GM12878 (cell line): ENCODE measurements around the gene CDKL4. TPM values are rescaled to one million over a fixed set of nuclear protein-coding genes. Genes with fewer than 3 reads are reported as not detected.

Experiments
- ATAC-seq: fragments of 200-7000 bp; cut with Tn5 transposase; 3 replicates; pipeline ENCODE4 v1.9.1; 2020; ENCODE audit warnings: mild to moderate bottlenecking, moderate library complexity
- BruUV-seq: library from RNA; stranded (reverse); fragments of 400-500 nt; replicated peaks from 2 replicates; lab custom pipeline; 2021; lab: Mats Ljungman, UMichigan
- CTCF ChIA-PET: fragments of 300-600 bp; sonication (Branson Sonifier 250); formaldehyde crosslinking; extraction: SDS; loops from one replicate; lab custom pipeline; 2021; ENCODE audit warnings: inconsistent platforms; lab: Yijun Ruan, JAX
- POLR2A ChIA-PET: fragments of 350-600 bp; formaldehyde crosslinking; extraction: SDS; loops from one replicate; lab custom pipeline; 2021; ENCODE audit warnings: inconsistent platforms; lab: Charles Lee
- RAD21 ChIA-PET: fragments of 300-600 bp; sonication (Branson Sonifier 250); formaldehyde crosslinking; loops from one replicate; lab custom pipeline; 2023; ENCODE audit warnings: antibody characterized with exemption; ENCODE audit not compliant: unreplicated experiment; lab: Charles Lee
- SMC1A ChIA-PET: fragments of 300-600 bp; sonication (Branson Sonifier 250); formaldehyde crosslinking; loops from one replicate; lab custom pipeline; 2023; ENCODE audit not compliant: unreplicated experiment, uncharacterized antibody; lab: Charles Lee
- DNase-seq: peaks from one replicate; pipeline ENCODE4 v3.0.0-alpha.2; 2011; ENCODE audit warnings: low read depth, low spot score
- FAIRE-seq: peaks from 3 replicates; lab custom pipeline; 2011; peaks lifted over from hg19 to GRCh38; lab: Jason Lieb, UNC
- H2AFZ ChIP-seq: 2 replicates; pipeline ENCODE4 v1.6.0; 2011; ENCODE audit warnings: low read depth, low read length, control low read depth; ENCODE audit not compliant: control insufficient read depth
- H3K27ac ChIP-seq: 2 replicates; pipeline ENCODE4 v1.5.1; 2011; ENCODE audit warnings: control low read depth; ENCODE audit not compliant: control insufficient read depth, insufficient read depth
- H3K27me3 ChIP-seq, 2 experiments: replicated peaks in 1 of 2; 2 replicates each; pipeline versions ENCODE4 v1.6.0 to v1.6.1; 2011; ENCODE audit warnings: low read length in 1 of 2; ENCODE audit not compliant: control insufficient read depth in 2 of 2, insufficient read depth in 2 of 2
- H3K36me3 ChIP-seq, 2 experiments: 2 replicates each; pipeline ENCODE4 v1.5.1; 2011; ENCODE audit warnings: low read length in 1 of 2; ENCODE audit not compliant: control insufficient read depth in 2 of 2, insufficient read depth in 2 of 2
- H3K4me1 ChIP-seq: 2 replicates; pipeline ENCODE4 v1.6.1; 2011; ENCODE audit warnings: mild to moderate bottlenecking, low read length, moderate library complexity, mixed read lengths; ENCODE audit not compliant: control insufficient read depth, insufficient read depth
- H3K4me2 ChIP-seq: 2 replicates; pipeline ENCODE4 v1.6.0; 2011; ENCODE audit warnings: control low read depth; ENCODE audit not compliant: control insufficient read depth, insufficient read depth
- H3K4me3 ChIP-seq: fragments of 200-600 bp; sonication (generic); 2 replicates; pipeline ENCODE4 v1.5.1; 2016
- H3K79me2 ChIP-seq: 2 replicates; pipeline ENCODE4 v1.6.0; 2011; ENCODE audit warnings: low read length; ENCODE audit not compliant: control insufficient read depth, insufficient read depth
- H3K9ac ChIP-seq: 2 replicates; pipeline ENCODE4 v1.8.0; 2011; ENCODE audit warnings: low read length, control low read depth, mixed read lengths; ENCODE audit not compliant: control insufficient read depth, insufficient read depth
- H3K9me3 ChIP-seq: replicated peaks from 3 replicates; pipeline ENCODE4 v1.5.1; 2011; ENCODE audit warnings: mild to moderate bottlenecking, low read length; ENCODE audit not compliant: control insufficient read depth, insufficient read depth
- H4K20me1 ChIP-seq: 2 replicates; pipeline ENCODE4 v1.6.0; 2011; ENCODE audit not compliant: control insufficient read depth, insufficient read depth
- ATF3 ChIP-seq: IDR thresholded peaks from 2 replicates; pipeline ENCODE4 v1.6.1; 2011; ENCODE audit warnings: low read depth, mild to moderate bottlenecking, low read length, moderate library complexity, borderline replicate concordance; ENCODE audit errors: extremely low read depth
- BMI1 ChIP-seq: fragments of 450-650 bp; IDR thresholded peaks from 2 replicates; pipeline ENCODE4 v1.6.1; 2016; ENCODE audit warnings: mild to moderate bottlenecking, moderate library complexity, borderline replicate concordance
- EGR1 ChIP-seq, 2 experiments: IDR thresholded peaks; 1 replicate in 1 of 2; 2 replicates in 1 of 2; pipeline ENCODE4 v1.6.1; 2011 to 2012; ENCODE audit warnings: low read depth in 2 of 2, low read length in 2 of 2, borderline replicate concordance in 1 of 2, mild to moderate bottlenecking in 1 of 2, moderate library complexity in 1 of 2
- HSF1 ChIP-seq: fragments of 150-350 bp; IDR thresholded peaks from 2 replicates; pipeline ENCODE4 v1.6.1; 2014; ENCODE audit warnings: mild to moderate bottlenecking, low read depth, low read length
- MEF2B ChIP-seq: fragments of 450-650 bp; IDR thresholded peaks from 2 replicates; pipeline ENCODE4 v1.6.1; 2018; ENCODE audit warnings: mild to moderate bottlenecking, moderate library complexity; ENCODE audit not compliant: partially characterized antibody, poor library complexity, severe bottlenecking
- MYB ChIP-seq: fragments of 150-350 bp; IDR thresholded peaks from 2 replicates; pipeline ENCODE4 v1.6.1; 2014; ENCODE audit warnings: mild to moderate bottlenecking, low read depth, low read length, borderline replicate concordance
- NBN ChIP-seq: fragments of 450-650 bp; IDR thresholded peaks from 2 replicates; pipeline ENCODE4 v1.6.1; 2016
- NRF1 ChIP-seq: conservative IDR thresholded peaks from 2 replicates; pipeline ENCODE4 v1.6.1; 2011; ENCODE audit warnings: mild to moderate bottlenecking, low read depth, low read length, improper control_type of control experiment
- RELB ChIP-seq: fragments of 450-650 bp; IDR thresholded peaks from 2 replicates; pipeline ENCODE4 v1.6.1; 2017; ENCODE audit warnings: low read depth, mild to moderate bottlenecking, moderate library complexity
- REST ChIP-seq: IDR thresholded peaks from 2 replicates; pipeline ENCODE4 v1.6.1; 2012; ENCODE audit warnings: mild to moderate bottlenecking, low read depth, low read length
- SUPT20H ChIP-seq: IDR thresholded peaks from 2 replicates; pipeline ENCODE4 v1.6.1; 2011; ENCODE audit warnings: low read depth, mild to moderate bottlenecking, low read length, moderate library complexity, borderline replicate concordance; ENCODE audit not compliant: control insufficient read depth
- SUZ12 ChIP-seq: fragments of 200-600 bp; sonication (generic); IDR thresholded peaks from one replicate; pipeline ENCODE4 v1.6.1; 2018; ENCODE audit warnings: antibody characterized with exemption, mild to moderate bottlenecking; ENCODE audit not compliant: unreplicated experiment
- WRNIP1 ChIP-seq: IDR thresholded peaks from 2 replicates; pipeline ENCODE4 v1.6.1; 2011; ENCODE audit warnings: low read depth, low read length, improper control_type of control experiment, borderline replicate concordance
- whole genome bisulfite sequencing: methylation state at CpG from one replicate; pipeline ENCODE4 v1.1.6; 2016; ENCODE audit warnings: low lambda C conversion rate; ENCODE audit not compliant: insufficient replicate concordance, insufficient coverage; ENCODE audit errors: missing lambda C conversion rate; 5-methylcytosine and 5-hydroxymethylcytosine counted together
- in situ Hi-C: fragments of 300-500 bp; cut with MboI; formaldehyde crosslinking; loops from 9 replicates; pipeline ENCODE4 v1.14.3; 2018; ENCODE audit warnings: mixed read lengths
- intact Hi-C: fragments of 100-400 bp; cut with micrococcal nuclease; formaldehyde crosslinking; loops from one replicate; pipeline ENCODE4 v1.14.2; 2022; ENCODE audit not compliant: unreplicated experiment
- polyA plus RNA-seq, 11 experiments: library from polyadenylated mRNA; depleted of rRNA in 4 of 11; unstranded in 6 of 11; stranded (reverse) in 5 of 11; fragments of >200 nt; fragmentation: Nextera tagmentation in 4 of 11; fragmentation: Illumina TruSeq in 1 of 11; extraction: Ambion mirVana in 4 of 11; extraction: Trizol in 1 of 11; gene quantifications; 1 replicate in 1 of 11; 2 replicates in 10 of 11; pipeline versions ENCODE4 v1.2.1 to v1.2.3, GENCODE V29; 2011 to 2016; ENCODE audit warnings: inconsistent platforms in 2 of 11, missing spikeins in 2 of 11, low read depth in 1 of 11
- total RNA-seq, 4 experiments: library from RNA; depleted of rRNA in 3 of 4; stranded (reverse); fragments of >200 nt in 3 of 4; fragmentation: Illumina TruSeq in 1 of 4; extraction: Trizol in 1 of 4; gene quantifications; 2 replicates each; pipeline versions ENCODE4 v1.2.1 to v1.2.3, GENCODE V29; 2013 to 2021

The CDKL4 gene
- total and polyA plus RNA-seq, 10 of the 15 experiments (the other 5 are each of a cell fraction or from before 2014, with no cell fraction given): not detected

GRCh38 chr2:39179974-39180960, 63.5 kb downstream of the CDKL4 start (continued):
- TF ChIP-seq BMI1: no peak
- no peak for TF ChIP-seq EGR1 (IDR thresholded peaks at IDR 0.05; ENCODE audit: borderline replicate concordance in 1 of 2, low read depth in 2 of 2, low read length in 2 of 2)
- no peak for TF ChIP-seq NRF1
- TF ChIP-seq, all 136 proteins: peak for 0

GRCh38 chr2:39178756-39179155, 65.0 kb downstream of the CDKL4 start:
- Histone ChIP-seq H3K9ac (no peak overlapping the region), H3K4me2 (no peak overlapping the region), H3K36me3 (no peaks in the 10 kb centered on the region), H3K27me3 (no peaks in the 10 kb centered on the region), H4K20me1 (no peaks in the 10 kb centered on the region), H3K79me2 (no peaks in the 10 kb centered on the region), H3K27ac (no peak overlapping the region), H3K4me1 (no peaks in the 10 kb centered on the region), H3K9me3 (no peaks in the 10 kb centered on the region), H2AFZ (no peak overlapping the region), H3K4me3 (no peak overlapping the region)
- RAD21 ChIA-PET: no interaction called here
- FAIRE-seq (no peak), ATAC-seq (no peak), DNase-seq (no peak)
- SMC1A ChIA-PET: interaction anchor here (1.1 kb wide), 1 partner anchor 50 kb away, joined by 3 read pairs; no protein-coding TSS in a partner anchor
- intact Hi-C loops (no loop called here), in situ Hi-C loops (no loop called here)
- CTCF ChIA-PET: interaction anchor here (1.4 kb wide), 1 partner anchor 14 kb away, joined by 3 read pairs; no protein-coding TSS in a partner anchor
- no TSS peak for BruUV-seq
- 68% methylated on average over 4 of the region's 4 CpGs for WGBS
- POLR2A ChIA-PET: interaction anchor here (1.4 kb wide), 1 partner anchor 9 kb away, joined by 3 read pairs; no protein-coding TSS in a partner anchor
- no peak for TF ChIP-seq RELB
- no peak for TF ChIP-seq HSF1
- TF ChIP-seq NBN: no peak
- TF ChIP-seq SUZ12: no peak
- no peak for TF ChIP-seq MEF2B
- TF ChIP-seq SUPT20H: no peak
- TF ChIP-seq MYB: no peak
- no peak for TF ChIP-seq REST
- TF ChIP-seq ATF3: no peak
- TF ChIP-seq WRNIP1: no peak
